ENCODE data around the gene BRCA2. TPM values are rescaled to one million over a fixed set of nuclear protein-coding genes. Genes with fewer than 3 reads are reported as not detected.

Gene BRCA2
- total RNA-seq, 1 experiment from 2014 or later: 21.6 TPM

GRCh38 chr13:32266130-32266529, 49.2 kb upstream of the BRCA2 start:
- Mint-ChIP-seq H3K4me1 (no peaks in the 10 kb centered on the region), H3K27me3 (ENCODE audit: low read depth) (no peaks in the 10 kb centered on the region), H3K36me3 (no peaks in the 10 kb centered on the region), H3K4me3 (no peak overlapping the region), H3K27ac (no peak overlapping the region), H3K9me3 (no peaks in the 10 kb centered on the region)
- CTCF ChIA-PET: no interaction called here
- DNase-seq (ENCODE audit: low spot score): no peak
- no peak for ATAC-seq
- no peak for TF ChIP-seq NR3C1 (CRISPR knock-in tag; conservative IDR thresholded peaks at IDR 0.05; ENCODE audit: low read depth)
- no peak for TF ChIP-seq STAT6 (CRISPR knock-in tag; conservative IDR thresholded peaks at IDR 0.05; ENCODE audit: low read depth)
- no peak for TF ChIP-seq PRRX2 (CRISPR knock-in tag; IDR thresholded peaks at IDR 0.05)
- no peak for TF ChIP-seq RELA (CRISPR knock-in tag; IDR thresholded peaks at IDR 0.05; ENCODE audit: borderline replicate concordance)
- TF ChIP-seq AFF4 (CRISPR knock-in tag; IDR thresholded peaks at IDR 0.05; ENCODE audit: borderline replicate concordance): no peak
- no peak for TF ChIP-seq ZSCAN18 (CRISPR knock-in tag; IDR thresholded peaks at IDR 0.05)
- TF ChIP-seq SP1 (CRISPR knock-in tag; conservative IDR thresholded peaks at IDR 0.05): no peak
- TF ChIP-seq HMGXB4 (CRISPR knock-in tag; IDR thresholded peaks at IDR 0.05): no peak
- TF ChIP-seq SMAD4 (CRISPR knock-in tag; IDR thresholded peaks at IDR 0.05): no peak
- TF ChIP-seq NFATC4 (CRISPR knock-in tag; IDR thresholded peaks at IDR 0.05): no peak
- TF ChIP-seq USF2 (CRISPR knock-in tag; IDR thresholded peaks at IDR 0.05): no peak
- TF ChIP-seq MXD4 (CRISPR knock-in tag; IDR thresholded peaks at IDR 0.05; ENCODE audit: borderline replicate concordance): no peak
- no peak for TF ChIP-seq NR1H2 (CRISPR knock-in tag; IDR thresholded peaks at IDR 0.05)
- TF ChIP-seq MLX (CRISPR knock-in tag; IDR thresholded peaks at IDR 0.05): no peak
- no peak for TF ChIP-seq ZNF671 (CRISPR knock-in tag; IDR thresholded peaks at IDR 0.05)
- TF ChIP-seq JAZF1 (CRISPR knock-in tag; IDR thresholded peaks at IDR 0.05): no peak
- no peak for TF ChIP-seq GRHL2 (CRISPR knock-in tag; IDR thresholded peaks at IDR 0.05; ENCODE audit: insufficient replicate concordance, severe bottlenecking)
- TF ChIP-seq PRDM15 (CRISPR knock-in tag; IDR thresholded peaks at IDR 0.05): no peak
- no peak for TF ChIP-seq ATF6 (CRISPR knock-in tag; IDR thresholded peaks at IDR 0.05)
- no peak for TF ChIP-seq ZNF317 (CRISPR knock-in tag; IDR thresholded peaks at IDR 0.05; ENCODE audit: borderline replicate concordance, low read depth)
- POLR2A ChIA-PET: no interaction called here

Measured in WTC11 (cell line).